ENCODE data around the gene MDP1. TPM values are rescaled to one million over a fixed set of nuclear protein-coding genes. Genes with fewer than 3 reads are reported as not detected.

Gene MDP1
- total and polyA plus RNA-seq, 2 experiments from 2014 or later, result 9.8 to 31.1 TPM

GRCh38 chr14:24192933-24193332 is 22.9 kb downstream of the MDP1 start (continued):
- TF ChIP-seq ZNF462 (CRISPR knock-in tag; IDR thresholded peaks at IDR 0.05) (no peak), JUNB (IDR thresholded peaks at IDR 0.05; ENCODE audit: unreplicated experiment) (no peak)

GRCh38 chr14:24190416-24190815 is 25.4 kb downstream of the MDP1 start:
- H3K4me3 Mint-ChIP-seq, result no peak overlapping the region
- Histone ChIP-seq H2AFZ (no peak overlapping the region), H3K4me1 (ENCODE audit: insufficient read depth) (peaks cover 16% of the 10 kb centered on the region), H3K4me3 (no peak overlapping the region), H3K27ac (ENCODE audit: low read depth) (no peak overlapping the region), H3K9me2 (ENCODE audit: insufficient read depth) (no peaks in the 10 kb centered on the region), H3K36me3 (ENCODE audit: insufficient read depth) (no peaks in the 10 kb centered on the region; the same call in 1 of the 2 replicates), H3F3A (replicated peaks; ENCODE audit: low read depth) (peaks cover 15% of the 10 kb centered on the region), H3K27me3 (ENCODE audit: insufficient read depth) (no peaks in the 10 kb centered on the region), H3K79me2 (replicated peaks; ENCODE audit: insufficient read depth) (peaks cover 13% of the 10 kb centered on the region; the same call in 1 of the 2 replicates), H4K20me1 (replicated peaks; ENCODE audit: insufficient read depth) (peaks cover 6% of the 10 kb centered on the region), H3K4me2 (no peak overlapping the region)
- H3K4me1 Mint-ChIP-seq, result peaks cover 25% of the 10 kb centered on the region
- no peaks in the 10 kb centered on the region; the same call in 2 of the 3 replicates for H3K9me3 Mint-ChIP-seq
- peaks cover 19% of the 10 kb centered on the region for H3K27me3 Mint-ChIP-seq (ENCODE audit: insufficient read depth, low read depth, poor library complexity)
- TF ChIP-seq CTCF (conservative IDR thresholded peaks at IDR 0.05; ENCODE audit: low read depth in 2 of 2) (no peak), EZH2 (IDR thresholded peaks at IDR 0.05; ENCODE audit: low read depth, unreplicated experiment) (no peak)
- H3K27ac Mint-ChIP-seq, result no peak overlapping the region
- ATAC-seq (no peak), DNase-seq (ENCODE audit: low spot score) (no peak)
- H3K36me3 Mint-ChIP-seq (ENCODE audit: low read depth), result peaks cover 58% of the 10 kb centered on the region
